ENCODE results near the gene IRF5.

Gene IRF5

GRCh38 chr7:128915841-128916642, 21.7 kb upstream of the IRF5 start:
- Histone ChIP-seq H3K79me1 (ENCODE audit: low read length) (no peaks in the 10 kb centered on the region), H3K4me2 (ENCODE audit: low read length) (no peak overlapping the region), H3K4me3 (ENCODE audit: low read depth, low read length) (no peak overlapping the region), H3K27ac (ENCODE audit: low read depth, low read length) (no peak overlapping the region), H3K4ac (ENCODE audit: low read depth, low read length) (no peak overlapping the region), H3K23ac (ENCODE audit: low read length) (no peak overlapping the region), H2BK120ac (ENCODE audit: insufficient read depth, low read length, poor library complexity) (no peak overlapping the region), H2BK5ac (ENCODE audit: low read depth, low read length, poor library complexity) (no peak overlapping the region), H4K12ac (ENCODE audit: low read depth, low read length) (no peak overlapping the region), H3K4me1 (ENCODE audit: control insufficient read depth in 1 of 2, insufficient read depth in 2 of 2, low read length in 2 of 2) (peaks cover 0 to 5% of the 10 kb centered on the region in 2 experiments), H3K9me3 (ENCODE audit: insufficient read depth, low read depth, low read length) (peaks cover 7% of the 10 kb centered on the region), H4K91ac (ENCODE audit: low read depth, low read length) (no peak overlapping the region), H2AK5ac (ENCODE audit: low read length) (no peak overlapping the region), H3K9ac (ENCODE audit: low read length) (no peak overlapping the region), H4K8ac (ENCODE audit: low read depth, low read length) (no peak overlapping the region), H3K14ac (ENCODE audit: low read length) (no peak overlapping the region), H3K36me3 (ENCODE audit: control insufficient read depth in 1 of 2, insufficient read depth in 2 of 2, low read length in 2 of 2) (no peaks in the 10 kb centered on the region), H2BK12ac (ENCODE audit: low read length) (no peak overlapping the region), H3K27me3 (ENCODE audit: insufficient read depth, low read length) (peaks cover 19% of the 10 kb centered on the region), H3K79me2 (ENCODE audit: control insufficient read depth, insufficient read depth, low read length, poor library complexity) (no peaks in the 10 kb centered on the region), H3K18ac (ENCODE audit: low read length) (no peak overlapping the region), H2AFZ (ENCODE audit: insufficient read depth, low read length, poor library complexity) (no peak overlapping the region)
- no peak for DNase-seq
- no CpG with 5 or more reads among the region's 69 CpGs for WGBS (ENCODE audit: extremely low coverage, insufficient coverage, insufficient read length)

DNA sequence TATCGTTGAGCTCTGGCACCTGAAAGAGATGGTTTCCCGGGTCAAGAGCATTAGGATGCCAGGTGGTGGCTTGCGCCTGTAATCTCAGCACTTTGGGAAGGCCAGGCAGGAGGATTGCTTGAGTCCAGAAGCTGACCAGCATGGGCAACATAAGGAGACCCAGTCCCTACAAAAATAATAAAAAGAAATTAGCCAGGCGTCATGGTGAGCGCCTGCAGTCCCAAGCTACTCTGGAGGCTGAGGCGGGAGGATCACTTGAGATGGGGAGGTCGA, 21.1 kb upstream of the IRF5 start:
- Histone ChIP-seq H3K4me2 (ENCODE audit: low read length) (no peak overlapping the region), H3K27ac (ENCODE audit: low read depth, low read length) (no peak overlapping the region), H3K4me1 (ENCODE audit: control insufficient read depth in 1 of 2, insufficient read depth in 2 of 2, low read length in 2 of 2) (peaks cover 0 to under 1% of the 10 kb centered on the region in 2 experiments), H2BK120ac (ENCODE audit: insufficient read depth, low read length, poor library complexity) (no peak overlapping the region), H3K9ac (ENCODE audit: low read length) (no peak overlapping the region), H3K36me3 (ENCODE audit: control insufficient read depth in 1 of 2, insufficient read depth in 2 of 2, low read length in 2 of 2) (no peaks in the 10 kb centered on the region), H4K91ac (ENCODE audit: low read depth, low read length) (no peak overlapping the region), H3K4ac (ENCODE audit: low read depth, low read length) (no peak overlapping the region), H3K9me3 (ENCODE audit: insufficient read depth, low read depth, low read length) (peaks cover 5% of the 10 kb centered on the region), H2AK5ac (ENCODE audit: low read length) (no peak overlapping the region), H2AFZ (ENCODE audit: insufficient read depth, low read length, poor library complexity) (no peak overlapping the region), H3K23ac (ENCODE audit: low read length) (no peak overlapping the region), H3K4me3 (ENCODE audit: low read depth, low read length) (no peak overlapping the region), H2BK5ac (ENCODE audit: low read depth, low read length, poor library complexity) (no peak overlapping the region), H3K27me3 (ENCODE audit: insufficient read depth, low read length) (peaks cover 19% of the 10 kb centered on the region), H2BK12ac (ENCODE audit: low read length) (no peak overlapping the region), H3K79me1 (ENCODE audit: low read length) (no peaks in the 10 kb centered on the region), H3K14ac (ENCODE audit: low read length) (no peak overlapping the region), H3K79me2 (ENCODE audit: control insufficient read depth, insufficient read depth, low read length, poor library complexity) (no peaks in the 10 kb centered on the region), H4K12ac (ENCODE audit: low read depth, low read length) (no peak overlapping the region), H4K8ac (ENCODE audit: low read depth, low read length) (no peak overlapping the region), H3K18ac (ENCODE audit: low read length) (no peak overlapping the region)
- WGBS (ENCODE audit: extremely low coverage, insufficient coverage, insufficient read length), result no CpG with 5 or more reads among the region's 7 CpGs
- no peak for DNase-seq

- no peak overlapping the region for H4K8ac ChIP-seq (ENCODE audit: low read depth, low read length)
- H3K36me3 ChIP-seq (ENCODE audit: control insufficient read depth in 1 of 2, insufficient read depth in 2 of 2, low read length in 2 of 2), result no peaks in the 10 kb centered on the region
- H3K79me1 ChIP-seq (ENCODE audit: low read length), result no peaks in the 10 kb centered on the region
- H3K9ac ChIP-seq (ENCODE audit: low read length), result no peak overlapping the region
- H3K14ac ChIP-seq (ENCODE audit: low read length), result no peak overlapping the region
- H3K79me2 ChIP-seq (ENCODE audit: control insufficient read depth, insufficient read depth, low read length, poor library complexity), result no peaks in the 10 kb centered on the region
- no peak overlapping the region for H2BK12ac ChIP-seq (ENCODE audit: low read length)
- no peak overlapping the region for H3K4me2 ChIP-seq (ENCODE audit: low read length)
- no peak overlapping the region for H2BK5ac ChIP-seq (ENCODE audit: low read depth, low read length, poor library complexity)
- no peak overlapping the region for H2AK5ac ChIP-seq (ENCODE audit: low read length)
- peaks cover 19% of the 10 kb centered on the region for H3K27me3 ChIP-seq (ENCODE audit: insufficient read depth, low read length)
- no peak overlapping the region for H2BK120ac ChIP-seq (ENCODE audit: insufficient read depth, low read length, poor library complexity)
- no peak for DNase-seq
- no peak overlapping the region for H3K4ac ChIP-seq (ENCODE audit: low read depth, low read length)
- H3K4me1 ChIP-seq (ENCODE audit: control insufficient read depth in 1 of 2, insufficient read depth in 2 of 2, low read length in 2 of 2), result no peaks in the 10 kb centered on the region
- H3K9me3 ChIP-seq (ENCODE audit: insufficient read depth, low read depth, low read length), result peaks cover 5% of the 10 kb centered on the region
- no peak overlapping the region for H3K23ac ChIP-seq (ENCODE audit: low read length)
- H3K18ac ChIP-seq (ENCODE audit: low read length), result no peak overlapping the region
- H2AFZ ChIP-seq (ENCODE audit: insufficient read depth, low read length, poor library complexity), result no peak overlapping the region
- peak overlapping the region; percentile 0 for H3K4me3 ChIP-seq (ENCODE audit: low read depth, low read length)
- no peak overlapping the region for H4K91ac ChIP-seq (ENCODE audit: low read depth, low read length)
- H3K27ac ChIP-seq (ENCODE audit: low read depth, low read length), result no peak overlapping the region
- no CpG with 5 or more reads among the region's 2 CpGs for WGBS (ENCODE audit: extremely low coverage, insufficient coverage, insufficient read length)
- no peak overlapping the region for H4K12ac ChIP-seq (ENCODE audit: low read depth, low read length)
Observed at GRCh38 chr7:128917122-128917521, 20.6 kb upstream of the IRF5 start.

GRCh38 chr7:128918016-128918665, 19.6 kb upstream of the IRF5 start:
- Histone ChIP-seq H3K18ac (ENCODE audit: low read length) (no peak overlapping the region), H3K36me3 (ENCODE audit: control insufficient read depth in 1 of 2, insufficient read depth in 2 of 2, low read length in 2 of 2) (no peaks in the 10 kb centered on the region), H3K4me2 (ENCODE audit: low read length) (no peak overlapping the region), H4K91ac (ENCODE audit: low read depth, low read length) (no peak overlapping the region), H2BK12ac (ENCODE audit: low read length) (no peak overlapping the region), H2BK120ac (ENCODE audit: insufficient read depth, low read length, poor library complexity) (no peak overlapping the region), H3K4me3 (ENCODE audit: low read depth, low read length) (no peak overlapping the region), H3K79me2 (ENCODE audit: control insufficient read depth, insufficient read depth, low read length, poor library complexity) (no peaks in the 10 kb centered on the region), H3K4me1 (ENCODE audit: control insufficient read depth in 1 of 2, insufficient read depth in 2 of 2, low read length in 2 of 2) (no peaks in the 10 kb centered on the region), H2AK5ac (ENCODE audit: low read length) (no peak overlapping the region), H3K14ac (ENCODE audit: low read length) (no peak overlapping the region), H3K9ac (ENCODE audit: low read length) (no peak overlapping the region), H2BK5ac (ENCODE audit: low read depth, low read length, poor library complexity) (no peak overlapping the region), H4K8ac (ENCODE audit: low read depth, low read length) (no peak overlapping the region), H3K4ac (ENCODE audit: low read depth, low read length) (no peak overlapping the region), H2AFZ (ENCODE audit: insufficient read depth, low read length, poor library complexity) (no peak overlapping the region), H4K12ac (ENCODE audit: low read depth, low read length) (no peak overlapping the region), H3K27me3 (ENCODE audit: insufficient read depth, low read length) (peaks cover 19% of the 10 kb centered on the region), H3K9me3 (ENCODE audit: insufficient read depth, low read depth, low read length) (peaks cover 5% of the 10 kb centered on the region), H3K79me1 (ENCODE audit: low read length) (no peaks in the 10 kb centered on the region), H3K27ac (ENCODE audit: low read depth, low read length) (no peak overlapping the region), H3K23ac (ENCODE audit: low read length) (no peak overlapping the region)
- WGBS (ENCODE audit: extremely low coverage, insufficient coverage, insufficient read length), result no CpG with 5 or more reads among the region's 8 CpGs
- no peak for DNase-seq
